Activated CD4-positive, CD25-positive, alpha-beta regulatory T cell treated with anti-CD3 and anti-CD28 coated beads, Interleukin-2, amount 50 U/mL, for 72 hours (primary cell): ENCODE measurements around the gene TXNL4B.

Source experiments
- DNase-seq: peaks from one replicate; pipeline ENCODE4 v3.0.0; 2021

TXNL4B gene

DNA sequence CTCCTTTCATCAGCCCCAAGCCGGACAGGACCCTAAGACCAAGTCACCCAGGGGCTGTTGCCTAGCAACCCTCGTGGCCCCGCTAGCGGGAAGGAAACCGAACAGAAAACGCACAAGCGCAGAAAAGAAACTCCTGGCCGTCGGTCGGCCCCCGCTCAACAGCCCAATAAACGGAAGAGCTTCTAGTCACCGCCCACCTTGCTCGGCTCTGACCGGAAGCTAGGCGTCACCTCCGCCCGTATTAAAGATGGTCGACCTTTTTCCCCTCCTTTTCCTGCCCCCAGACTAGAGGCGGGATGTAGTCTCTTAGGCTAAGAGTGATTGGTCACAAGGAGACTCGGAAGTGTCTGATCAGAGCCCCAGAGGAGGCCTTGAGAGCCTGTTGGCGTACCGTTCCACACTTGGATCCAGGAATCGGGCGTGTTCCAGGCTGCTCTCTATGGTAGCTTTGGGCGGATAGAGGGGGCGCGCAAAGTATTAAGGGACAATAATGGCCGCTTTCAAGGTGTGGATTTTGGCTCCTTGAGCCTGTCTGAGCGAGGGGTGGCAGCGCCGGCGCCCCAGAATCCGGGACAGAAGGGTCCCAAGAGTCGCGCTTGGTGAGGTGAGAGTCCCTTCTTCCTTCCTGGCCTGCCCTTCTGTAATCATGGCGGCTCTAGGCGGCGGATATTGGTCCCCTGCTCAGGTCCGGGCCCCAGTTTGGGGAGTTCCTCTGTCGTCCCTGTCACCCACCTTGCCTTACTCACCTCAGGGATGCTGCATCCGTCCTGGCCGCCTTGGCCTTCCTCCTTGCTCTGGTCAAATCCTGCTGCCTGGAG lies at the start of gene TXNL4B, which contains the start of gene DHX38:
Gene TXNL4B, minus strand, starts transcription at position 173 of the 818 bp plus-strand sequence. CDS start 2,871 bp downstream, outside the sequence.
Gene DHX38, plus strand, starts transcription at position 400 of the 818 bp plus-strand sequence. CDS start 2,311 bp downstream, outside the sequence.
- peak; percentile 82 for DNase-seq

DNA sequence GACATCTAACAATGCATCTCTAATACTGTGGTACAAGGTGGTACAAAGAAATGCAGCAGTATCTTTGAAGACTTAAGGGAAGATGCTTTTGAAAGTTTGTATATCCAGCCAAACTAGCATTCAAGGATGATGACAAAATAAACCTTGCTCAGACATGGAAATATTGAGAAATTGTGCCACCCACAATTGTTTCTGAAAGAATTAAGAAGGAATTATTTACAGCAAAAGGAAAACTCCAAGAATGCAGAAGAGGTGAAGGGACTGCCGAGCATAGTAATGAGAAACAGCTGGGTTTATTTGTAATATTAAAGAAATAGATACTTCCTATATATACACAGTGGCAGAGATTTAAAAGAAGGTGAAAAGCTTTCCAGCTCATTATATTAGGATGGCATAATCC lies 49.1 kb upstream of the TXNL4B start:
- DNase-seq, result no peak

DNA sequence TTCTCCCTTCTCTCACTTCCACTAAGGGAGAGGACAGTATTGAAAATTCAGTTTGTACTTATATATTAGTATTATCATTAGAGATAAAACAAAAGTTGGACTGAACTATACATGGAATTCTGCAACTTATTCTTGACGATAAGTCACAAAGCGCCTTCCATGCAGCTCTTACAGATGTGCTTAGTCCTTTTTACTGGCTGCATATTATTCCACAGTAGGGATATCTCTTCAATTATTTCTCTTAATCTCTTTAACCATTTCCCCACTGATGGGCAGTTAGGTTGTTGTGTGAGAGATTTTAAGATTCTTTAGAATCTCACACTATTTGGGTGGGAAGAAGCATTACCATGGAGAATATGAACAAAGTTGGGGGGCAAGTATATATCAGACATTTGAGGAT lies 46.5 kb upstream of the TXNL4B start:
- no peak for DNase-seq

DNA sequence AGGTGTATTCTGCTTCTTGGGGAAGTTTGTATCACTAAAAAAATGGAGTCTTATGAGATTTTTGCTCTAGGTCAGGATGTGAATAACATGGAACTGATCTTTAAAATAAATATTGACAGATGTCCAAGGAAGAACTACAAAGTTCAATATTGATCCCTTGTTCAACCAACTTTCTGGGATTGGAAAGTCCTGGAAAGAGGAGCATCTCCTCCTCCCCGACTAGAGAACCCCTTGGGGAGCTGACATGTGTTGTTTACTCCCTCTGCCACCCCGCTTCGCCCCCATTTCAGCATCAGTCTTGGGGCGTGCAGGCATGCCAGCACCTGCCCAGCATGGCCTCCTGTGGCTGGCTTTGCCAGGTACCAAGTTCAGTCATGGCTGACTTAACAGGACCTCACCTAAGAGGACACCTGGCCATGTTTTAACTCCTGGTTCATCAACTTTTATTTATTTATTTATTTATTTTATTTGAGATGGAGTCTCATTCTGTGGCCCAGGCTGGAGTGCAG lies 44.7 kb upstream of the TXNL4B start:
- DNase-seq, result no peak

GRCh38 chr16:72137380-72138063 lies 44.1 kb upstream of the TXNL4B start:
- DNase-seq, result no peak

DNA sequence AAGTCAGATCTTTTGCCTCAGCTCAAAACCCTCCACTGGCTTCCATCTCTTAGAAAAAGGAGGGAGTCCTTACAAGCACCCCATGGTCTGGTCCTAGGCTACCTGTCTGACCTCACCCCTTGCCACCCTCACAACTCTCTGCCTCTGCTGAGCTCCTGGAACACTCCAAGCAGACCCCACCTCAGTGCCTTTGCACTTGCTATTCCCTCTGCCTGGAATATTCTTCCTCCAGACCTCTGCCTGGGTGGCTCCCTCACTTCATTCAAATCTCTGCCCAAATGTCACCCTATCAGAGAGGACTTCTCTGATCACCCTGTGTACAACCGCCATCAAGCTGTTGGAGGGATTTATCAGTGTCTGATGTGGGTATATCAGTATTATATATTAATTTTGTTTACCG lies 41.1 kb upstream of the TXNL4B start:
- DNase-seq, result no peak

GRCh38 chr16:72132726-72133125 lies 39.3 kb upstream of the TXNL4B start:
- no peak for DNase-seq

- DNase-seq, result no peak
Measured at GRCh38 chr16:72131036-72131435, 37.6 kb upstream of the TXNL4B start.

DNA sequence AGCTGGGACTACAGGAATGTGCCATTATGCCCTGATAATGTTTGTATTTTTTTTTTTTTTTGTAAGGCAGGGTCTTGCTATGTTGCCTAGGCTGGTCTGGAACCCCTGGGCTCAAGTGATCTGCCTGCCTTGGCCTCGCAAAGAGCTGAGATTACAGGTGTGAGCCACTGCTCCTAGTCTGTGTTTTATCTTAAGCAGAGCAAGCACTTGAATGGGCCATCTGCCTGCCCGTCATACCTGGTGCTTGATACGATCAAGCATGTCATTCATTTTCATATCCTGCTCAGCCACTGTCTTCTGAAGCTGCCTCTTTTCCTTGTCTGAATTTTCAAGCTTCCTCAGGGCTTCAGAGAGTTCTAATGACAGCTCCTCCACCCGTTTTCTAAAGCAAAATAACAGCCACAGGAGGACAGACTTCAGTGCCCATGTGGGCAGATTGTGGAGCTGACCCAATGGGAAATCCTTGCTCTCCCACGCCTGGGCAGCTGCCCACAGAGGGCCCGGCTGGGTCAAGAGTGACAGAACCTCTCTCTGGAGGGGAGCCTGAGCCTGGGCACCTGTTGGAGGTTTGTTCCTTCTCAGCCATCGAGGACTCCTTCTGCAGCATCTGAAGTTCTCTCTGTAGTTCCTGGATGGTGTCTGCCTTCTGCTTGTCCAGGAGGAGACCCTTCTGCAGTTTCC lies 36.7 kb upstream of the TXNL4B start:
- no peak for DNase-seq

GRCh38 chr16:72128701-72129100 lies 35.3 kb upstream of the TXNL4B start:
- no peak for DNase-seq

- no peak for DNase-seq
Measured at GRCh38 chr16:72126429-72126765, 33.0 kb upstream of the TXNL4B start.

DNA sequence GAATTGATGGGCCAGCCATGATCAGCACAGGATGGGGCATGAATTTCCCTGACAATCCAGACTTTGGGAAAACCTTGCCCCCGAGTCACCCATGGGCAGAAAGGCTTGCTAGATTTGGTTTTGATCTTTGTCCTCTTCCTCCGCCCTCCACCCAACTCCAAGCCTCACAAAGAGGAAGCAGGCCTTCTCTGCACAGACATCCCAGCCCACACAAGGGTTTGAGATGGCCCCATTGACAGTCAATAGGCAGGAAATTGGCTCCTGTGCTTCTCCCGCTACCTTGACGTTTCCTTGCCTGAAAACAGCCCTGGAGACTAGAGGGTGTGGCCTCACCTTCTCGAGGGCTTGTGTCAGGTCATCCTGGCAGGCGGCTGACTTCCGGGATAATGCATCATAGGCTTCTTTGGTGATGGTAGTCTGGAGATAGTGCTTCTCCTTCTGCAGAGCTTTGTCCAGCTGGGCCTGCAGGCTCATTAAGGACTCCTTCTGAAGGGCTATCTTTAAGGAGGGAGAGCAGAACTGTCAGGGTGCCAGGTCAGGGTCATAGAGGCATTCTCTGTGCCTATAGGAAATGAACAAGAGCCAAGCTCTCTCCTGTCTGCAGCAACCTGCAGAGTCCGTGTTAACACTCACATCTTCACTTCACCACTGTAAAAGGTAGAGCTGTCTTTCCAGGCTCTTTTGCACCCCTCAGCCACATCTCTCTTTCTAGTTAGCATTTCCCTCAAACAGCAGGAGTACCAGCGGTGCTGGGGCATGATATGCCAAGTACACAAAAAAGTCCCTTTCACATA lies 32.4 kb upstream of the TXNL4B start:
- DNase-seq, result no peak

DNA sequence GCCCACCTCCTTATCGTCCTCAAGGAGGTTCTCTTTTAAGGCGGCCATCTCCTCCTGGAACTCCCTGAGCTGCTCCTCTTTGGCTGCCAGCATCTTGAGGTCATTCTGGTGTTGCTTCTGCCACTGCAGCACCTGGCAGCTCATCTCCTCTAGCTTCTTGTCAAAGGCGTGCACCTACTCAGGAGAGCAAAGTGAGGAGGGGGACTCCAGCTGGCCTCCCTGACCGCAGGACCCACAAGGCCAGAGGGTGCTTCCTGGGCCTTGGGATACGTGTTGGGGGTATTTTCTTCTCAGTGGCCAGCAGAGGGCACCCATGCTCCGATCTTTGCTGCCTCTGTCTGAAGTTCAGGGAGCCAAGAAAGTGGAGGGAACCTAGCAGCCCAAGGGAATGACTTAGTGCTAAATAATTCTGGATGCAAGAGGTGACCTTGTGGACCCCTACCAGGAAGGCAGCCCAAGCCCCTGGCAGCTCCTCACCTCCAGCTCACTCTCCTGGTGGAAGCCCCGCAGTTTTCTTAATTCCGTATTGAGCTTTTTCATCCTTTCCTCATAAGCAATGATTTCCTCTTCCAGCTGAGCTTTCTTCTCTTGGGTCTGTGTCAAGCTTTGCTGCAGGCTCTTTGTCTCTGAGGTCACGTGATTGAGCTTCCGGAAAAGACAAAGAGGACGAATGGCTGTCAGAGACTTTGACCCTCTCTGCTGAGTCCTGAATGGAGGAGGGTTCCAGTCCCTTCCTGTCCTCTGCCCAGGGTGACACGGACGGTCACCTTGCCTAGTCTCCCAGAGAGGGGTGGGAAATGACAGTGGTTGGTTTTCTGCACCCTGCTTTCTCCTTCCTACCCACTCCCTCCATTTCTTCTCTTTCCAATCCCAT lies 31.6 kb upstream of the TXNL4B start:
- DNase-seq, result peak; percentile 69

DNA sequence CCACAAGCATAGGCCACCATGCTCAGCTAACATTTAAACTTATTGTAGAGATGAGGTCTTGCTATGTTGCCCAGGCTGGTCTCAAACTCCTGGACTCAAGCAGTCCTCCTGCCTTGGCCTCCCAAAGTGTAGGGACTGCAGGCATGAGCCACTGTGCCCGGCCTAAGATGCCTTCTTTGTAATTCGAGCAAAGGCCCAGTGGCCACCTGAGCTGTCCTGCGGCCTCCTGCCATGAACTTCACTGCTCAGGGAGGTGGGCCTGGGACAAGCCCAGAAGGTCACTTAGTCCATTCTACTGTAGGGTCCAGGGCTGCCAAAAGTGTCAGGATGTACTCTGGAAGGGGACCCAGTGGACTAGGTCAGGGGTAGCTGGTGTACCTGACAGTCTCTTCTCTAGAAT lies 30.7 kb upstream of the TXNL4B start:
- DNase-seq, result no peak

- DNase-seq, result no peak
Measured at GRCh38 chr16:72123426-72123825, 30.0 kb upstream of the TXNL4B start.

DNA sequence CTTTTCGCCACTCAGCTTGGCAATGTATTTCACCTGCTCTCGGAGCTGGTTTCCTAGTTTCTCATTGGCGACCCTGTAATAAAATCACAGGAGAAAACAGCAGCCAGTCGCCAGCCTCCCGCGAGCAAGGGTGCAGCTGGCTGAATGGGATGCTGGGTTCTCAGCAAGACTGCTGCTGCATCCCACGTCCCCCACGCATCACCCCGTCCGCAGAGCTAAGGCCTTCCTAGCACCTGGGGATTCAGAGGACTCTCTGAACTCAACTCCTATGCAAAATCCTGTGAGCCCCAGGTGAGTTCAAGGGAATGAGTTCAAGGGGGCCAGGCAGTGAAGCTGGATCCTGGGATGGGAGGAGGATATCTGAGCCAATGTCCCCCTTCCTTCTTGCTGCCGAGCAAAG lies 29.5 kb upstream of the TXNL4B start:
- no peak for DNase-seq

DNA sequence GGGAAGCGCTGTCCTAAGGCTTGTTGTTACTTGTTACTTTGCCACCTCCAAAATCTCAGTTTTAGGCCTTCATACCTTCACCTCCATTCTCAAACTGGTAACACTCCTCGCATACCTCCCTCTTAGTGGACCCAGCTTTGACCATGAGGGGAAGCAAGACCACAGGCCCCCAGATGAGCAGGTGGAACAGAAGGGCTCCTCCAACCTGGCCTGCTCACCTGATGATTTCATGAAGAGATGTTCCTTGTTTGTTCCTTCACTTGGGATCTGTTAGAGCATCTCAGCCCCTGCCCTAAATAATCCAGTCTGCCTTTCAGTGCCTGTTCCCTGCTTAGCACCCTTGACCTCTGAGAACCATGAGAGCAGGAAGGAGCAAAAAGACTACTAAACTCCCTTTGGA lies 28.9 kb upstream of the TXNL4B start:
- DNase-seq, result no peak

DNA sequence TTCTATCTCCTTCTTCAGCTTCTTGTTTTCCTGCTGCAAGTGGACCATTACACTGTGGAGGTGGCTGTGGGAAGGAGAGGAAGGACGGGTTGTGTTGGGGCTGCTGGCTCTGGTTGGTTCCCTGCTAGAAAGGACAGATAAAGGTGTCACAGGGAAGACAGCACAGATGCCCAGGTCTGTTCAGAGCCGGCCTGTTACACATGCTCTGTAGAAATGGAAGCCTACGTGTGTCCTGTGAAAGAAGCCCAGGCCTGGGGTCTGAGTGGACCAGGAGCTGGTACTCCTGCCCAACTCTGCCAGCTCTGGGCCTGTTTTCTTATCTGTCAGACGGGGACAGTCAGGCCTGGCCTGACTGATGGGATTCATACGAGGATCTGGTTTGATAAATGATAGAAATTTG lies 26.6 kb upstream of the TXNL4B start:
- DNase-seq, result no peak

DNA sequence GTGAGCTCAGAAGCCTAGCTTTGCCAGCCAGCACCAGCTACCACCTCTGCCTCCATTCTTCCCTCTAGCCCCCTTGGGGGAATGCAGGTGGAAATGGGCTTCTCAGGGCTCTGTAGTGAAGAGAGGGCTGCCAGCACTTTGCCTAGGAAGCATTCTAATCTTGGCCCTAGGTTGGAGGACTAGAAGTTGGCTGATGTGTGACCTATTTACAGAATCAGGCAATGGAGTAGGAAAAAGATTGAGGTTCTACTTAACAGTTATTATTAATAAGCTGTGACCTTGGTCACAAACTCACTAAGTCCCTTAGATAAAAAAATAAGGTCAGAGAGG lies 20.2 kb upstream of the TXNL4B start:
- DNase-seq, result no peak

GRCh38 chr16:72112906-72113615 lies 19.6 kb upstream of the TXNL4B start:
- no peak for DNase-seq

DNA sequence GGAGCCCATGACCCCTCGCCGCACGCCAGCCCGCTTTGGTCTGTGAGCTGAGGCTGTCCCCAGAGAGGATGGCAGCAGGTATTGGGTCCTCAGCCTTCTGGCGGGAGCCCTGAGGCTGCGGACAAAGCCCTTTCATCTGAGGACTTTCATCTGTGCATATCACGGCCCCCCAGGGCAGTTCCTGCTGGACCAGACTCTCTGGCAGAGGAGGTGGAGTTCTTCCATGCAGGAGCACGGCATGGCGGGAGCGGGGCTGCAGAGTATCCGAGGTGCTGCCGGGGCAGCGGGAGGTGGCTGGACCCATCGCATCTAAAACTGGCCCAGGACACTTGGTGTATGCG lies 19.0 kb upstream of the TXNL4B start:
- no peak for DNase-seq
